Endothelial cell of umbilical vein (primary cell): ENCODE results near the gene MBTPS1. TPM values are rescaled to one million over a fixed set of nuclear protein-coding genes. Genes with fewer than 3 reads are reported as not detected.

Experiments used
- Bru-seq: library from RNA; stranded (reverse); fragments of 400-500 nt; gene quantifications from one replicate; lab custom pipeline; 2021; lab: Mats Ljungman, UMichigan
- BruChase-seq, 2 experiments: library from RNA; stranded (reverse); fragments of 400-500 nt; gene quantifications; one replicate each; lab custom pipeline; 2021; lab: Mats Ljungman, UMichigan
- BruUV-seq: library from RNA; stranded (reverse); fragments of 400-500 nt; replicated peaks from 2 replicates; lab custom pipeline; 2021; lab: Mats Ljungman, UMichigan
- CTCF ChIA-PET: fragments of 300-600, 350-600 bp; sonication (Branson Sonifier 250); formaldehyde crosslinking; loops from one replicate; lab custom pipeline; 2021; ENCODE audit warnings: antibody characterized with exemption, inconsistent platforms; lab: Charles Lee
- POLR2A ChIA-PET: fragments of 300-600, 350-600 bp; sonication (Branson Sonifier 250); formaldehyde crosslinking; loops from one replicate; lab custom pipeline; 2021; ENCODE audit warnings: antibody characterized with exemption, inconsistent platforms; lab: Charles Lee
- DNase-seq: peaks from one replicate; pipeline ENCODE4 v3.0.0-alpha.2; 2011; ENCODE audit warnings: low read depth, low spot score
- FAIRE-seq: peaks from 2 replicates; lab custom pipeline; 2011; peaks lifted over from hg19 to GRCh38; lab: Jason Lieb, UNC
- H2AFZ ChIP-seq: 2 replicates; pipeline ENCODE4 v1.6.0; 2012; ENCODE audit warnings: low read depth, low read length, control low read depth, inconsistent platforms
- H3K27ac ChIP-seq: 2 replicates; pipeline ENCODE4 v1.5.1; 2011; ENCODE audit warnings: low read depth, mild to moderate bottlenecking, control low read depth, low read length, moderate library complexity; ENCODE audit not compliant: insufficient read depth
- H3K27me3 ChIP-seq, 2 experiments: 2 replicates each; pipeline versions ENCODE4 v1.6.0 to v1.6.1; 2011; ENCODE audit warnings: low read length in 2 of 2, mixed read lengths in 1 of 2; ENCODE audit not compliant: control insufficient read depth in 2 of 2, insufficient read depth in 2 of 2
- H3K36me3 ChIP-seq, 2 experiments: 2 replicates in 1 of 2; 3 replicates in 1 of 2; pipeline ENCODE4 v1.5.1; 2011; ENCODE audit warnings: low read length in 2 of 2, mild to moderate bottlenecking in 1 of 2, moderate library complexity in 1 of 2; ENCODE audit not compliant: control insufficient read depth in 2 of 2, insufficient read depth in 2 of 2; ENCODE audit errors: extremely low read depth in 1 of 2
- H3K4me1 ChIP-seq: 3 replicates; pipeline ENCODE4 v1.5.1; 2011; ENCODE audit warnings: mild to moderate bottlenecking, low read length; ENCODE audit not compliant: control insufficient read depth, insufficient read depth; ENCODE audit errors: extremely low read depth
- H3K4me2 ChIP-seq: 2 replicates; pipeline ENCODE4 v1.6.1; 2011; ENCODE audit warnings: low read length, control low read depth, mixed read lengths; ENCODE audit not compliant: insufficient read depth
- H3K4me3 ChIP-seq, 3 experiments: fragments of 200-600 bp in 1 of 3; sonication (generic), shearing (Covaris generic) in 1 of 3; replicated peaks in 1 of 3; 2 replicates each; pipeline ENCODE4 v1.5.1; 2011 to 2016; ENCODE audit warnings: control low read depth in 3 of 3, low read length in 3 of 3, mild to moderate bottlenecking in 2 of 3, inconsistent platforms in 1 of 3, low read depth in 1 of 3, moderate library complexity in 1 of 3; ENCODE audit not compliant: insufficient read depth in 1 of 3
- H3K79me2 ChIP-seq: 2 replicates; pipeline ENCODE4 v1.6.0; 2012; ENCODE audit warnings: low read length, inconsistent platforms; ENCODE audit not compliant: control insufficient read depth, insufficient read depth
- H3K9ac ChIP-seq: replicated peaks from 2 replicates; pipeline ENCODE3; 2011; ENCODE audit warnings: low read length, control low read depth; ENCODE audit not compliant: insufficient read depth; ENCODE audit errors: extremely low read depth
- H3K9me1 ChIP-seq: replicated peaks from 3 replicates; pipeline ENCODE4 v1.6.0; 2011; ENCODE audit warnings: mild to moderate bottlenecking, low read length; ENCODE audit not compliant: control insufficient read depth, insufficient read depth; ENCODE audit errors: extremely low read depth
- H3K9me3 ChIP-seq: replicated peaks from 2 replicates; pipeline ENCODE4 v1.5.1; 2012; ENCODE audit warnings: low read length, inconsistent platforms; ENCODE audit not compliant: control insufficient read depth, insufficient read depth
- H4K20me1 ChIP-seq: replicated peaks from 2 replicates; pipeline ENCODE3; 2011; ENCODE audit warnings: mild to moderate bottlenecking, low read length; ENCODE audit not compliant: control insufficient read depth, insufficient read depth; ENCODE audit errors: extremely low read depth
- CTCF ChIP-seq, 2 donors: IDR thresholded peaks; 1 replicate in 1 of 2; 2 replicates in 1 of 2; pipeline ENCODE4 v1.5.1; 2011; ENCODE audit warnings: low read length in 2 of 2, mild to moderate bottlenecking in 2 of 2, moderate library complexity in 2 of 2, control low read depth in 1 of 2, inconsistent platforms in 1 of 2, low read depth in 1 of 2; ENCODE audit not compliant: insufficient read depth in 1 of 2; ENCODE audit errors: extremely low read depth in 1 of 2
- EZH2 ChIP-seq: IDR thresholded peaks from 2 replicates; pipeline ENCODE4 v1.6.1; 2012; ENCODE audit warnings: borderline replicate concordance, low read depth, mild to moderate bottlenecking, moderate library complexity, low read length, inconsistent platforms; ENCODE audit not compliant: severe bottlenecking
- FOS ChIP-seq: IDR thresholded peaks from 2 replicates; pipeline ENCODE4 v1.6.1; 2011; ENCODE audit warnings: mild to moderate bottlenecking, low read length, moderate library complexity, borderline replicate concordance; ENCODE audit not compliant: insufficient read depth
- GATA2 ChIP-seq: IDR thresholded peaks from 2 replicates; pipeline ENCODE4 v1.7.0; 2011; ENCODE audit warnings: low read depth, mild to moderate bottlenecking, moderate library complexity, mixed read lengths, low read length; ENCODE audit not compliant: insufficient read length, insufficient read depth
- JUN ChIP-seq: IDR thresholded peaks from 2 replicates; pipeline ENCODE4 v1.6.1; 2011; ENCODE audit warnings: borderline replicate concordance, low read depth; ENCODE audit not compliant: insufficient read length, insufficient read depth
- MAX ChIP-seq: IDR thresholded peaks from 2 replicates; pipeline ENCODE4 v1.6.1; 2011; ENCODE audit not compliant: insufficient read depth, insufficient read length
- MYC ChIP-seq: IDR thresholded peaks from one replicate; pipeline ENCODE4 v1.6.1; 2011; ENCODE audit warnings: mild to moderate bottlenecking, low read depth, low read length
- POLR2A ChIP-seq: IDR thresholded peaks from 2 replicates; pipeline ENCODE4 v1.6.1; 2012; ENCODE audit warnings: low read depth, mild to moderate bottlenecking, control low read depth, low read length
- POLR2AphosphoS5 ChIP-seq: IDR thresholded peaks from 2 replicates; pipeline ENCODE4 v1.6.1; 2012; ENCODE audit warnings: low read depth, mild to moderate bottlenecking, control low read depth, low read length, moderate library complexity; ENCODE audit not compliant: insufficient read depth
- dilution Hi-C: fragments of 300-500 bp; cut with MboI; formaldehyde crosslinking; loops from one replicate; pipeline ENCODE4 v1.15.0; 2019; ENCODE audit warnings: low sequenced_read_pairs; ENCODE audit not compliant: extremely low pct_ligation_motif_present
- intact Hi-C: fragments of 100-400 bp; cut with micrococcal nuclease; formaldehyde crosslinking; loops from one replicate; pipeline ENCODE4 v1.10.0; 2022
- long read RNA-seq: library from polyadenylated mRNA; stranded (forward); transcript quantifications from one replicate; pipeline ENCODE4 v2.0.0, GENCODE V29; 2021
- polyA minus RNA-seq, 3 experiments: library from RNA; depleted of rRNA, polyadenylated mRNA; stranded (reverse); fragments of >200 nt; gene quantifications; 1 replicate in 1 of 3; 2 replicates in 2 of 3; pipeline ENCODE4 v1.2.3, GENCODE V29; 2011
- polyA plus RNA-seq, 4 experiments: library from polyadenylated mRNA; depleted of rRNA in 3 of 4; stranded (reverse) in 3 of 4; unstranded in 1 of 4; fragments of >200 nt; gene quantifications; 2 replicates each; pipeline versions ENCODE4 v1.2.1 to v1.2.3, GENCODE V29; 2011 to 2012; ENCODE audit warnings: missing spikeins in 1 of 4
- total RNA-seq: library from RNA; stranded (reverse); gene quantifications from 2 replicates; pipeline ENCODE4 v1.2.3, GENCODE V29; 2021

Gene MBTPS1
- total RNA-seq (93.0 and 99.6 TPM in 2 replicates), polyA plus RNA-seq (63.9 and 82.3 TPM in 2 replicates), polyA minus RNA-seq (133 and 171 TPM in 2 replicates), Bru-seq, nascent RNA (percentile 79 among the genes with signal in this experiment), BruChase-seq, experiment 1, labeled RNA remaining after a 6-hour chase (percentile 79 among the genes with signal in this experiment), BruChase-seq, experiment 2, labeled RNA remaining after a 2-hour chase (percentile 80 among the genes with signal in this experiment)
- polyA plus RNA-seq (2011; cell fraction: cytosol; rRNA removed): 67.6 and 75.3 TPM in 2 replicates
- 140 TPM in 2 replicates for polyA plus RNA-seq (2011; cell fraction: nucleus; rRNA removed)
- polyA plus RNA-seq (2012): 91.4 and 97.4 TPM in 2 replicates
- 63.8 TPM for polyA minus RNA-seq (2011; cell fraction: cytosol; rRNA and poly(A)+ RNA removed)
- 137 and 175 TPM in 2 replicates for polyA minus RNA-seq (2011; cell fraction: nucleus; rRNA and poly(A)+ RNA removed)
- long read RNA-seq, full-length matches to known transcripts: 152 of 227 reads
- long read RNA-seq, partial matches to known transcripts: 34 of 227 reads
- long read RNA-seq, other reads (novel, unspliced or antisense): 41 of 227 reads

- BruUV-seq: TSS peak; percentile 85
- dilution Hi-C loops (no loop called here), intact Hi-C loops (loop anchor here (1.0 to 2.0 kb wide), 3 partner anchors 28 to 70 kb away; partner anchors contain the start of genes DNAAF1, HSDL1 and TAF1C)
- Histone ChIP-seq H2AFZ (peak within 1 kb of the TSS; percentile 68), H3K4me3 (peak within 1 kb of the TSS; percentile 70 to 96 (median 88)), H3K9me1 (no peaks in the 10 kb centered on the region), H3K27ac (peak within 1 kb of the TSS; percentile 69), H3K4me1 (peaks cover 10% of the 10 kb centered on the region), H3K79me2 (peaks cover 38% of the 10 kb centered on the region), H3K9ac (peak within 1 kb of the TSS; percentile 95), H3K27me3 (no peaks in the 10 kb centered on the region), H3K9me3 (no peaks in the 10 kb centered on the region), H4K20me1 (no peaks in the 10 kb centered on the region), H3K36me3 (no peaks in the 10 kb centered on the region), H3K4me2 (peak within 1 kb of the TSS; percentile 89)
- peak; percentile 98 for DNase-seq
- peak; percentile 95 for FAIRE-seq
- ChIA-PET POLR2A (interaction anchor here (1.0 to 1.5 kb wide), 4 partner anchors 28 to 70 kb away, joined by 3 to 5 read pairs (median 4); partner anchors contain the start of genes DNAAF1, HSDL1 and TAF1C), CTCF (interaction anchor here (0.8 to 2.8 kb wide), 16 partner anchors 9 to 163 kb away, joined by 3 to 29 read pairs (median 3); partner anchors contain the start of genes DNAAF1, HSDL1 and TAF1C)
- no peak for TF ChIP-seq MYC
- TF ChIP-seq GATA2: no peak
- TF ChIP-seq POLR2AphosphoS5: peak; percentile 74
- TF ChIP-seq EZH2: no peak
- TF ChIP-seq CTCF (IDR thresholded peaks at IDR 0.05; ENCODE audit: extremely low read depth in 1 of 2, insufficient read depth in 1 of 2, low read depth in 1 of 2, low read length in 2 of 2): no peak
- TF ChIP-seq FOS: no peak
- peak; percentile 59 for TF ChIP-seq MAX
- TF ChIP-seq POLR2A: peak; percentile 69
- no peak for TF ChIP-seq JUN
These were observed at the start of gene MBTPS1 for GRCh38 chr16:84116720-84117493. MBTPS1 (minus strand) TSS chr16:84116942; CDS start chr16:84101783, 15,159 bp downstream.
